GM12878 (cell line): ENCODE data around the gene DPF3. TPM values are rescaled to one million over a fixed set of nuclear protein-coding genes. Genes with fewer than 3 reads are reported as not detected.

Experiments used
- ATAC-seq: fragments of 200-7000 bp; cut with Tn5 transposase; 3 replicates; pipeline ENCODE4 v1.9.1; 2020; ENCODE audit warnings: mild to moderate bottlenecking, moderate library complexity
- BruUV-seq: library from RNA; stranded (reverse); fragments of 400-500 nt; replicated peaks from 2 replicates; lab custom pipeline; 2021; lab: Mats Ljungman, UMichigan
- CTCF ChIA-PET: fragments of 300-600 bp; sonication (Branson Sonifier 250); formaldehyde crosslinking; extraction: SDS; loops from one replicate; lab custom pipeline; 2021; ENCODE audit warnings: inconsistent platforms; lab: Yijun Ruan, JAX
- POLR2A ChIA-PET: fragments of 350-600 bp; formaldehyde crosslinking; extraction: SDS; loops from one replicate; lab custom pipeline; 2021; ENCODE audit warnings: inconsistent platforms; lab: Charles Lee
- RAD21 ChIA-PET: fragments of 300-600 bp; sonication (Branson Sonifier 250); formaldehyde crosslinking; loops from one replicate; lab custom pipeline; 2023; ENCODE audit warnings: antibody characterized with exemption; ENCODE audit not compliant: unreplicated experiment; lab: Charles Lee
- SMC1A ChIA-PET: fragments of 300-600 bp; sonication (Branson Sonifier 250); formaldehyde crosslinking; loops from one replicate; lab custom pipeline; 2023; ENCODE audit not compliant: unreplicated experiment, uncharacterized antibody; lab: Charles Lee
- DNase-seq: peaks from one replicate; pipeline ENCODE4 v3.0.0-alpha.2; 2011; ENCODE audit warnings: low read depth, low spot score
- FAIRE-seq: peaks from 3 replicates; lab custom pipeline; 2011; peaks lifted over from hg19 to GRCh38; lab: Jason Lieb, UNC
- H2AFZ ChIP-seq: 2 replicates; pipeline ENCODE4 v1.6.0; 2011; ENCODE audit warnings: low read depth, low read length, control low read depth; ENCODE audit not compliant: control insufficient read depth
- H3K27ac ChIP-seq: 2 replicates; pipeline ENCODE4 v1.5.1; 2011; ENCODE audit warnings: control low read depth; ENCODE audit not compliant: control insufficient read depth, insufficient read depth
- H3K27me3 ChIP-seq, 2 experiments: replicated peaks in 1 of 2; 2 replicates each; pipeline versions ENCODE4 v1.6.0 to v1.6.1; 2011; ENCODE audit warnings: low read length in 1 of 2; ENCODE audit not compliant: control insufficient read depth in 2 of 2, insufficient read depth in 2 of 2
- H3K36me3 ChIP-seq, 2 experiments: 2 replicates each; pipeline ENCODE4 v1.5.1; 2011; ENCODE audit warnings: low read length in 1 of 2; ENCODE audit not compliant: control insufficient read depth in 2 of 2, insufficient read depth in 2 of 2
- H3K4me1 ChIP-seq: 2 replicates; pipeline ENCODE4 v1.6.1; 2011; ENCODE audit warnings: mild to moderate bottlenecking, low read length, moderate library complexity, mixed read lengths; ENCODE audit not compliant: control insufficient read depth, insufficient read depth
- H3K4me2 ChIP-seq: 2 replicates; pipeline ENCODE4 v1.6.0; 2011; ENCODE audit warnings: control low read depth; ENCODE audit not compliant: control insufficient read depth, insufficient read depth
- H3K4me3 ChIP-seq: fragments of 200-600 bp; sonication (generic); 2 replicates; pipeline ENCODE4 v1.5.1; 2016
- H3K79me2 ChIP-seq: 2 replicates; pipeline ENCODE4 v1.6.0; 2011; ENCODE audit warnings: low read length; ENCODE audit not compliant: control insufficient read depth, insufficient read depth
- H3K9ac ChIP-seq: 2 replicates; pipeline ENCODE4 v1.8.0; 2011; ENCODE audit warnings: low read length, control low read depth, mixed read lengths; ENCODE audit not compliant: control insufficient read depth, insufficient read depth
- H3K9me3 ChIP-seq: replicated peaks from 3 replicates; pipeline ENCODE4 v1.5.1; 2011; ENCODE audit warnings: mild to moderate bottlenecking, low read length; ENCODE audit not compliant: control insufficient read depth, insufficient read depth
- H4K20me1 ChIP-seq: 2 replicates; pipeline ENCODE4 v1.6.0; 2011; ENCODE audit not compliant: control insufficient read depth, insufficient read depth
- BHLHE40 ChIP-seq, 2 experiments: fragments of 450-650 bp in 1 of 2; IDR thresholded peaks; 2 replicates each; pipeline ENCODE4 v1.6.1; 2011 to 2017; ENCODE audit warnings: low read depth in 2 of 2, borderline replicate concordance in 1 of 2, improper control_type of control experiment in 1 of 2, low read length in 1 of 2, mild to moderate bottlenecking in 1 of 2
- CTCF ChIP-seq, 3 experiments: IDR thresholded peaks in 2 of 3; conservative IDR thresholded peaks in 1 of 3; 2 replicates each; pipeline ENCODE4 v1.5.1; 2011; ENCODE audit warnings: low read depth in 3 of 3, low read length in 3 of 3, mild to moderate bottlenecking in 3 of 3, control low read depth in 2 of 3, moderate library complexity in 2 of 3, inconsistent platforms in 1 of 3, mixed read lengths in 1 of 3; ENCODE audit not compliant: control insufficient read depth in 2 of 3, insufficient read depth in 1 of 3; ENCODE audit errors: extremely low read depth in 1 of 3
- MEF2A ChIP-seq: IDR thresholded peaks from 2 replicates; pipeline ENCODE4 v1.6.1; 2011; ENCODE audit warnings: low read depth, mild to moderate bottlenecking, low read length, moderate library complexity; ENCODE audit not compliant: insufficient read depth
- RBBP5 ChIP-seq: fragments of 200-600 bp; sonication (generic); conservative IDR thresholded peaks from 2 replicates; pipeline ENCODE4 v1.6.1; 2016
- TARDBP ChIP-seq: IDR thresholded peaks from 2 replicates; pipeline ENCODE4 v1.6.1; 2016; ENCODE audit warnings: borderline replicate concordance
- TBL1XR1 ChIP-seq: IDR thresholded peaks from 2 replicates; pipeline ENCODE4 v1.6.1; 2012; ENCODE audit warnings: low read depth, low read length, improper control_type of control experiment
- YBX1 ChIP-seq: fragments of 450-650 bp; IDR thresholded peaks from 2 replicates; pipeline ENCODE4 v1.6.1; 2016; ENCODE audit warnings: antibody characterized with exemption
- ZBED1 ChIP-seq: IDR thresholded peaks from 2 replicates; pipeline ENCODE4 v1.6.1; 2016; ENCODE audit warnings: borderline replicate concordance
- ZNF217 ChIP-seq: fragments of 450-650 bp; IDR thresholded peaks from 2 replicates; pipeline ENCODE4 v1.6.1; 2017; ENCODE audit warnings: antibody characterized with exemption, mild to moderate bottlenecking
- ZNF592 ChIP-seq: fragments of 450-650 bp; IDR thresholded peaks from 2 replicates; pipeline ENCODE4 v1.6.1; 2017; ENCODE audit warnings: mild to moderate bottlenecking, moderate library complexity
- WGBS: methylation state at CpG from one replicate; pipeline ENCODE4 v1.1.6; 2016; ENCODE audit warnings: low lambda C conversion rate; ENCODE audit not compliant: insufficient replicate concordance, insufficient coverage; ENCODE audit errors: missing lambda C conversion rate; 5-methylcytosine and 5-hydroxymethylcytosine counted together
- in situ Hi-C: fragments of 300-500 bp; cut with MboI; formaldehyde crosslinking; loops from 9 replicates; pipeline ENCODE4 v1.14.3; 2018; ENCODE audit warnings: mixed read lengths
- intact Hi-C: fragments of 100-400 bp; cut with micrococcal nuclease; formaldehyde crosslinking; loops from one replicate; pipeline ENCODE4 v1.14.2; 2022; ENCODE audit not compliant: unreplicated experiment
- polyA plus RNA-seq, 11 experiments: library from polyadenylated mRNA; depleted of rRNA in 4 of 11; unstranded in 6 of 11; stranded (reverse) in 5 of 11; fragments of >200 nt; fragmentation: Nextera tagmentation in 4 of 11; fragmentation: Illumina TruSeq in 1 of 11; extraction: Ambion mirVana in 4 of 11; extraction: Trizol in 1 of 11; gene quantifications; 1 replicate in 1 of 11; 2 replicates in 10 of 11; pipeline versions ENCODE4 v1.2.1 to v1.2.3, GENCODE V29; 2011 to 2016; ENCODE audit warnings: inconsistent platforms in 2 of 11, missing spikeins in 2 of 11, low read depth in 1 of 11
- total RNA-seq, 4 experiments: library from RNA; depleted of rRNA in 3 of 4; stranded (reverse); fragments of >200 nt in 3 of 4; fragmentation: Illumina TruSeq in 1 of 4; extraction: Trizol in 1 of 4; gene quantifications; 2 replicates each; pipeline versions ENCODE4 v1.2.1 to v1.2.3, GENCODE V29; 2013 to 2021
- TF ChIP-seq, protein P1 (sequence below): fragments of 450-650 bp; IDR thresholded peaks from 2 replicates; pipeline ENCODE4 v1.6.1; 2016; ENCODE audit warnings: mild to moderate bottlenecking
- TF ChIP-seq, protein P2 (sequence below): IDR thresholded peaks from 2 replicates; pipeline ENCODE4 v1.6.1; 2012; ENCODE audit warnings: low read length, inconsistent platforms

DPF3 gene
- total and polyA plus RNA-seq, 10 of the 15 experiments (the other 5 are each of a cell fraction or from before 2014, with no cell fraction given), result 0.69 to 8.0 (median 2.2) TPM

DNA sequence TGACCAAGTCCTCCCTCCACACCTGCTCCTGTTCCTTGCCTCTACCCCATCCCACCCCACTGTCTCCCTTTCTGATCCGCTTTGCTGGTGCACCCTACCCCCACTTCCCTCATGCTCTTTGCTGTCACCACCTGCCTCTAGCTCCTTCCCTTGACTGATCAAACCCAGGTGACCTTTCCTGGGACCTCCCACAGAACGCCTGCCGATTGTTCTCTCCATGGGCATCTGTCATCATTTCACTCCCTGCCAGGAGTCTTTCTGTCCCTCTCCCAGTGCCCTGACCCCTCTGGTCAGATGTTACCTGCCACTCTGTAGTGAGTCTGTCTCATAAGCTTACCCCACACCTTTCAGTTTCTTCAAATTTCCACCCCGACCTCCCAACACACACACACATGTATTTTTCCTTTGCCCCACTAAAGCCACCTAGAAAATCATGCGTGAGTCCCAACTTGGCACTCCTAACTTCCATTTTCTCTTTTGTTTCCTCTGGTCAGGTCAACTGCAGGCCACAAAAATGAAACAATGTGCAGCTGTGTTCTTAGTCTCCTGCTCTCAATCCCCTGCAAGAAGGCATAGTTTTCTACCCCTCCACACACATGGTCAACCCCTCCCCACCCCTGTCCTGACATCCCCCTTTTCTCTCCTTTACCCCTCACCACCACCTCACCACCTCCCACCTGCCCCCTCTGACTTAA lies 229.8 kb downstream of the DPF3 start:
- SMC1A ChIA-PET, result interaction anchor here (0.6 to 1.7 kb wide), 8 partner anchors 10 to 620 kb away, joined by 3 to 6 read pairs (median 3); partner anchors contain the start of gene DPF3
- TF ChIP-seq ZNF217, result no peak
- no peak for TF ChIP-seq ZBED1
- TF ChIP-seq, protein P1, sequence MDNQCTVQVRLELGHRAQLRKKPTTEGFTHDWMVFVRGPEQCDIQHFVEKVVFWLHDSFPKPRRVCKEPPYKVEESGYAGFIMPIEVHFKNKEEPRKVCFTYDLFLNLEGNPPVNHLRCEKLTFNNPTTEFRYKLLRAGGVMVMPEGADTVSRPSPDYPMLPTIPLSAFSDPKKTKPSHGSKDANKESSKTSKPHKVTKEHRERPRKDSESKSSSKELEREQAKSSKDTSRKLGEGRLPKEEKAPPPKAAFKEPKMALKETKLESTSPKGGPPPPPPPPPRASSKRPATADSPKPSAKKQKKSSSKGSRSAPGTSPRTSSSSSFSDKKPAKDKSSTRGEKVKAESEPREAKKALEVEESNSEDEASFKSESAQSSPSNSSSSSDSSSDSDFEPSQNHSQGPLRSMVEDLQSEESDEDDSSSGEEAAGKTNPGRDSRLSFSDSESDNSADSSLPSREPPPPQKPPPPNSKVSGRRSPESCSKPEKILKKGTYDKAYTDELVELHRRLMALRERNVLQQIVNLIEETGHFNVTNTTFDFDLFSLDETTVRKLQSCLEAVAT, result no peak
- TF ChIP-seq, protein P2, sequence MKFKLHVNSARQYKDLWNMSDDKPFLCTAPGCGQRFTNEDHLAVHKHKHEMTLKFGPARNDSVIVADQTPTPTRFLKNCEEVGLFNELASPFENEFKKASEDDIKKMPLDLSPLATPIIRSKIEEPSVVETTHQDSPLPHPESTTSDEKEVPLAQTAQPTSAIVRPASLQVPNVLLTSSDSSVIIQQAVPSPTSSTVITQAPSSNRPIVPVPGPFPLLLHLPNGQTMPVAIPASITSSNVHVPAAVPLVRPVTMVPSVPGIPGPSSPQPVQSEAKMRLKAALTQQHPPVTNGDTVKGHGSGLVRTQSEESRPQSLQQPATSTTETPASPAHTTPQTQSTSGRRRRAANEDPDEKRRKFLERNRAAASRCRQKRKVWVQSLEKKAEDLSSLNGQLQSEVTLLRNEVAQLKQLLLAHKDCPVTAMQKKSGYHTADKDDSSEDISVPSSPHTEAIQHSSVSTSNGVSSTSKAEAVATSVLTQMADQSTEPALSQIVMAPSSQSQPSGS, result no peak
- TF ChIP-seq MEF2A, result no peak
- no peak for TF ChIP-seq CTCF (IDR thresholded peaks at IDR 0.05 in 2 of 3, conservative IDR thresholded peaks at IDR 0.05 in 1 of 3; ENCODE audit: control insufficient read depth in 2 of 3, extremely low read depth in 1 of 3, insufficient read depth in 1 of 3, low read depth in 3 of 3, low read length in 3 of 3)
- TF ChIP-seq TBL1XR1, result no peak
- no peak for TF ChIP-seq ZNF592
- no peak for TF ChIP-seq RBBP5
- TF ChIP-seq BHLHE40 (IDR thresholded peaks at IDR 0.05; ENCODE audit: borderline replicate concordance in 1 of 2, low read depth in 2 of 2, low read length in 1 of 2), result no peak
- TF ChIP-seq YBX1, result no peak
- no peak for TF ChIP-seq TARDBP

More for the DNA sequence above, 229.8 kb downstream of the DPF3 start:
- H2AFZ ChIP-seq, result no peak overlapping the region
- no peaks in the 10 kb centered on the region for H3K79me2 ChIP-seq
- H3K4me1 ChIP-seq, result no peaks in the 10 kb centered on the region; the same call in 1 of the 2 replicates
- POLR2A ChIA-PET, result no interaction called here
- CTCF ChIA-PET, result interaction anchor here (0.9 kb wide), 1 partner anchor 144 kb away, joined by 3 read pairs; no protein-coding TSS in a partner anchor
- in situ Hi-C loops, result no loop called here
- H3K9ac ChIP-seq, result no peak overlapping the region
- H4K20me1 ChIP-seq, result no peaks in the 10 kb centered on the region
- ATAC-seq (no peak), FAIRE-seq (no peak), DNase-seq (no peak)
- BruUV-seq, result no TSS peak
- intact Hi-C loops, result no loop called here
- H3K27me3 ChIP-seq, result no peaks in the 10 kb centered on the region
- H3K4me3 ChIP-seq, result no peak overlapping the region
- H3K9me3 ChIP-seq, result no peaks in the 10 kb centered on the region; the same call in 2 of the 3 replicates
- RAD21 ChIA-PET, result no interaction called here
- 83% methylated on average over 5 of the region's 5 CpGs for WGBS
- no peaks in the 10 kb centered on the region for H3K36me3 ChIP-seq
- no peak overlapping the region for H3K4me2 ChIP-seq
- no peak overlapping the region for H3K27ac ChIP-seq
